Measurements from ENCODE around the gene TMEM88. TPM values are rescaled to one million over a fixed set of nuclear protein-coding genes. Genes with fewer than 3 reads are reported as not detected.

TMEM88 gene
- total and polyA plus RNA-seq, 2 experiments from 2014 or later, result 73.3 to 241 TPM

DNA sequence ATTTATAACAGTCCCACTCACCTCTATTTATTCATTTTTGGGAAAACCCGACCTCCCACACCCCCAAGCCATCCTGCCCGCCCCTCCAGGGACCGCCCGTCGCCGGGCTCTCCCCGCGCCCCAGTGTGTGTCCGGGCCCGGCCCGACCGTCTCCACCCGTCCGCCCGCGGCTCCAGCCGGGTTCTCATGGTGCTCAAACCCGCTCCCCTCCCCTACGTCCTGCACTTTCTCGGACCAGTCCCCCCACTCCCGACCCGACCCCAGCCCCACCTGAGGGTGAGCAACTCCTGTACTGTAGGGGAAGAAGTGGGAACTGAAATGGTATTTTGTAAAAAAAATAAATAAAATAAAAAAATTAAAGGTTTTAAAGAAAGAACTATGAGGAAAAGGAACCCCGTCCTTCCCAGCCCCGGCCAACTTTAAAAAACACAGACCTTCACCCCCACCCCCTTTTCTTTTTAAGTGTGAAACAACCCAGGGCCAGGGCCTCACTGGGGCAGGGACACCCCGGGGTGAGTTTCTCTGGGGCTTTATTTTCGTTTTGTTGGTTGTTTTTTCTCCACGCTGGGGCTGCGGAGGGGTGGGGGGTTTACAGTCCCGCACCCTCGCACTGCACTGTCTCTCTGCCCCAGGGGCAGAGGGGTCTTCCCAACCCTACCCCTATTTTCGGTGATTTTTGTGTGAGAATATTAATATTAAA, 638 bp upstream of the TMEM88 start:
- no peak overlapping the region for H3K27ac ChIP-seq
- peaks cover 34% of the 10 kb centered on the region for H3K4me1 ChIP-seq (ENCODE audit: insufficient read depth)
- no peaks in the 10 kb centered on the region for H3K27me3 ChIP-seq
- no peak overlapping the region for H2AFZ ChIP-seq
- H3K9me3 ChIP-seq (ENCODE audit: low read depth), result no peaks in the 10 kb centered on the region
- H3K9me2 ChIP-seq (replicated peaks; ENCODE audit: insufficient read depth), result no peaks in the 10 kb centered on the region
- peaks cover 44% of the 10 kb centered on the region for H3K79me2 ChIP-seq
- WGBS (ENCODE audit: low lambda C conversion rate, missing lambda C conversion rate), result 68% methylated on average over 28 of the region's 31 CpGs
- H4K20me1 ChIP-seq (ENCODE audit: insufficient read depth, poor library complexity, severe bottlenecking), result peaks cover 39% of the 10 kb centered on the region
- DNase-seq (ENCODE audit: low spot score), result peak; percentile 10
- TF ChIP-seq, protein P1, sequence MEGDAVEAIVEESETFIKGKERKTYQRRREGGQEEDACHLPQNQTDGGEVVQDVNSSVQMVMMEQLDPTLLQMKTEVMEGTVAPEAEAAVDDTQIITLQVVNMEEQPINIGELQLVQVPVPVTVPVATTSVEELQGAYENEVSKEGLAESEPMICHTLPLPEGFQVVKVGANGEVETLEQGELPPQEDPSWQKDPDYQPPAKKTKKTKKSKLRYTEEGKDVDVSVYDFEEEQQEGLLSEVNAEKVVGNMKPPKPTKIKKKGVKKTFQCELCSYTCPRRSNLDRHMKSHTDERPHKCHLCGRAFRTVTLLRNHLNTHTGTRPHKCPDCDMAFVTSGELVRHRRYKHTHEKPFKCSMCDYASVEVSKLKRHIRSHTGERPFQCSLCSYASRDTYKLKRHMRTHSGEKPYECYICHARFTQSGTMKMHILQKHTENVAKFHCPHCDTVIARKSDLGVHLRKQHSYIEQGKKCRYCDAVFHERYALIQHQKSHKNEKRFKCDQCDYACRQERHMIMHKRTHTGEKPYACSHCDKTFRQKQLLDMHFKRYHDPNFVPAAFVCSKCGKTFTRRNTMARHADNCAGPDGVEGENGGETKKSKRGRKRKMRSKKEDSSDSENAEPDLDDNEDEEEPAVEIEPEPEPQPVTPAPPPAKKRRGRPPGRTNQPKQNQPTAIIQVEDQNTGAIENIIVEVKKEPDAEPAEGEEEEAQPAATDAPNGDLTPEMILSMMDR (IDR thresholded peaks at IDR 0.05; ENCODE audit: poor library complexity), result no peak
- TF ChIP-seq EZH2phosphoT487 (IDR thresholded peaks at IDR 0.05; ENCODE audit: low read depth, severe bottlenecking, unreplicated experiment), result no peak
- H3K4me2 ChIP-seq, result peak overlapping the region; percentile 93
- no peak overlapping the region for H3K4me3 ChIP-seq
- no peaks in the 10 kb centered on the region for H3K36me3 ChIP-seq (replicated peaks; ENCODE audit: insufficient read depth, low read depth)

DNA sequence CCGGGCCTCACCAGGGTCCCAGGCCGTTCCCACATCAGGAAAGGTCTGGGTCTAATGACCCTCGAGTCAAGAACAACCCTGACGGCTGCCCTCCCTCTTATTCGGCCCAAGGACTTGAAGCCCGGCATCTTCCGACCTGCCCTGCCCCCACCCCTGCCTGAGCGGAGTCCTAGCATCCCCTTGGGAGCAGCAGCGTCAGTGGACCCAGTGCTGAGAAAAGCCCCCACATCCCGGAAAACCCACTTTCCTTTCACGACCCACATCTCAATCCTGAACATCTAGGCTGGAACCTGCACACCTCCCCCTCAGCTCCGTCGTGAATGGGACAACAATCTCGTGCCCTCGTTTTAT, 769 bp downstream of the TMEM88 start:
- H3K36me3 ChIP-seq (replicated peaks; ENCODE audit: insufficient read depth, low read depth), result no peaks in the 10 kb centered on the region
- H3K4me3 ChIP-seq, result no peak overlapping the region
- H3K4me2 ChIP-seq, result peak overlapping the region; percentile 93

DNA sequence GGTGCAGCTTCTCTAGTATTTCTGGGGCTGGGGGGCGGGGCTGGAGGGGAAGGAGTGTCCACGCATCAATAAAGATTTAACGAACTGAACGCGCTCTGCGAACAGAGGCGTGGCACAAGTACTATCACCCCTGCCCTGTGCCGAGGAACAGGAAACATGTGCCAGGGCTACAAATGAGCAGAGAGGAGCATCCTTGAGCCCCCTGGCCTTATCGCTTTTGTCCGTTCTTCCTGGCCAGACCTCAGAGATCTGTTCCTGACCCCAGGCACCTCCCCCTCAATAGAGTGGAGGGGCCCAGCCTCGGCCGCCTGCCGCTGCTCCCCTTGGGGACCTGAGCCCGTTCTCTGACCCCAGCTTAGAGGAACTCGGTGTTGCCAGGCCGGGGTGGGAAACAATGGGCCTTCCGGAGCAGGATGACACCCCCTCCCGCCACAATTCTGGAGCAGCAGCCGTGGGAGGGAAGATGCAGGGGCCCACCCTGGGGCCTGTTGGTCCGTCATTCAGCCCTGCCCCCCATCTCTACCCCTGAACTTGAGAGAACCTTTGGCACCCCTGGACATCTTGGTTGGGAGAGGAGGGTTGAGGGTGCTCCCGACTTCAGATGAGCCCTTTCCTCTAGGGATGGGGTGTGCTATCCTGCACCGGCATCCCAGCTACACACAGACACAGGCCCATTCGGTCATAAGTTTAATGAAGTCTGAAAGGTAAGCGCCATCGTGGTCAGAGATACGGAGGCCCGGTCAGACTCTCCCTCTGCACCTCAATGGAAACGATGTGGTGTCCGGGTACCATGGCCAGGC, 1.3 kb downstream of the TMEM88 start:
- Histone ChIP-seq H3K9me3 (ENCODE audit: low read depth) (no peaks in the 10 kb centered on the region), H3K4me3 (peak overlapping the region; percentile 42), H3K27me3 (no peaks in the 10 kb centered on the region), H3K27ac (peak overlapping the region; percentile 91), H3K4me1 (ENCODE audit: insufficient read depth) (peaks cover 34% of the 10 kb centered on the region), H3K9me2 (replicated peaks; ENCODE audit: insufficient read depth) (no peaks in the 10 kb centered on the region), H3K36me3 (replicated peaks; ENCODE audit: insufficient read depth, low read depth) (no peaks in the 10 kb centered on the region), H3K79me2 (peaks cover 44% of the 10 kb centered on the region), H2AFZ (no peak overlapping the region), H3K4me2 (peak overlapping the region; percentile 93), H4K20me1 (ENCODE audit: insufficient read depth, poor library complexity, severe bottlenecking) (peaks cover 20% of the 10 kb centered on the region)
- TF ChIP-seq, protein P1 (IDR thresholded peaks at IDR 0.05; ENCODE audit: poor library complexity), result no peak
- no peak for TF ChIP-seq EZH2phosphoT487 (IDR thresholded peaks at IDR 0.05; ENCODE audit: low read depth, severe bottlenecking, unreplicated experiment)
- no peak for TF ChIP-seq EZH2 (IDR thresholded peaks at IDR 0.05; ENCODE audit: borderline replicate concordance)
- WGBS (ENCODE audit: low lambda C conversion rate, missing lambda C conversion rate), result 17% methylated on average over 29 of the region's 29 CpGs
- DNase-seq (ENCODE audit: low spot score), result peak; percentile 65

More for the DNA sequence above, 769 bp downstream of the TMEM88 start:
- 22% methylated on average over 15 of the region's 15 CpGs for WGBS (ENCODE audit: low lambda C conversion rate, missing lambda C conversion rate)
- H3K9me3 ChIP-seq (ENCODE audit: low read depth), result no peaks in the 10 kb centered on the region
- H3K9me2 ChIP-seq (replicated peaks; ENCODE audit: insufficient read depth), result no peaks in the 10 kb centered on the region
- no peak overlapping the region for H2AFZ ChIP-seq
- no peaks in the 10 kb centered on the region for H3K27me3 ChIP-seq
- H4K20me1 ChIP-seq (ENCODE audit: insufficient read depth, poor library complexity, severe bottlenecking), result peaks cover 25% of the 10 kb centered on the region
- H3K27ac ChIP-seq, result peak overlapping the region; percentile 91
- peaks cover 40% of the 10 kb centered on the region for H3K79me2 ChIP-seq
- DNase-seq (ENCODE audit: low spot score), result no peak
- H3K4me1 ChIP-seq (ENCODE audit: insufficient read depth), result peaks cover 34% of the 10 kb centered on the region
- TF ChIP-seq EZH2 (IDR thresholded peaks at IDR 0.05; ENCODE audit: borderline replicate concordance), result no peak
- TF ChIP-seq, protein P1 (IDR thresholded peaks at IDR 0.05; ENCODE audit: poor library complexity), result no peak
- TF ChIP-seq EZH2phosphoT487 (IDR thresholded peaks at IDR 0.05; ENCODE audit: low read depth, severe bottlenecking, unreplicated experiment), result no peak

All from hepatocyte (in vitro differentiated cells).